HepG2 (cell line): ENCODE measurements around the gene B3GNT7. TPM values are rescaled to one million over a fixed set of nuclear protein-coding genes. Genes with fewer than 3 reads are reported as not detected.

ENCODE experiments used
- ARNTL ChIP-seq: sonication (generic); formaldehyde crosslinking; IDR thresholded peaks from 2 replicates; pipeline ENCODE4 v1.4.0; 2020; ENCODE audit warnings: mild to moderate bottlenecking, missing genetic modification reagents
- CEBPB ChIP-seq: IDR thresholded peaks from 2 replicates; pipeline ENCODE4 v1.6.1; 2011; ENCODE audit warnings: low read depth, low read length, improper control_type of control experiment, borderline replicate concordance
- CREM ChIP-seq, 2 experiments: sonication (generic) in 1 of 2; formaldehyde crosslinking in 1 of 2; IDR thresholded peaks; 2 replicates each; pipeline versions ENCODE4 v1.4.0 to v1.6.1; 2016 to 2020; ENCODE audit warnings: antibody characterized with exemption in 1 of 2, mild to moderate bottlenecking in 1 of 2, missing genetic modification reagents in 1 of 2
- ELF3 ChIP-seq: IDR thresholded peaks from 2 replicates; pipeline ENCODE4 v1.6.1; 2016; ENCODE audit warnings: missing genetic modification reagents, missing compliant biosample characterization
- FOSL2 ChIP-seq: sonication (generic); formaldehyde crosslinking; IDR thresholded peaks from 2 replicates; pipeline ENCODE4 v1.4.0; 2020; ENCODE audit warnings: missing genetic modification reagents
- KMT2A ChIP-seq: sonication (generic); formaldehyde crosslinking; IDR thresholded peaks from 2 replicates; pipeline ENCODE4 v1.4.0; 2020; ENCODE audit warnings: missing genetic modification reagents
- KMT2B ChIP-seq: IDR thresholded peaks from 2 replicates; pipeline ENCODE4 v1.6.1; 2016; ENCODE audit warnings: missing genetic modification reagents, missing compliant biosample characterization
- MAFK ChIP-seq, 2 experiments: IDR thresholded peaks in 1 of 2; conservative IDR thresholded peaks in 1 of 2; 2 replicates each; pipeline ENCODE4 v1.6.1; 2011; ENCODE audit warnings: improper control_type of control experiment in 2 of 2, low read length in 2 of 2
- MEF2D ChIP-seq: sonication (generic); formaldehyde crosslinking; IDR thresholded peaks from 2 replicates; pipeline ENCODE4 v1.5.1; 2020; ENCODE audit warnings: mild to moderate bottlenecking, missing genetic modification reagents
- MIXL1 ChIP-seq: IDR thresholded peaks from 2 replicates; pipeline ENCODE4 v1.6.1; 2016
- MYPOP ChIP-seq: sonication (generic); formaldehyde crosslinking; IDR thresholded peaks from 2 replicates; pipeline ENCODE4 v1.8.1; 2023; ENCODE audit warnings: mild to moderate bottlenecking, moderate library complexity, missing genetic modification reagents
- NCOA2 ChIP-seq: sonication (generic); formaldehyde crosslinking; IDR thresholded peaks from 2 replicates; pipeline ENCODE4 v1.8.0; 2022; ENCODE audit warnings: inconsistent platforms
- NCOR1 ChIP-seq: fragments of 200-600 bp; sonication (generic); IDR thresholded peaks from 2 replicates; pipeline ENCODE4 v1.7.0; 2017; ENCODE audit warnings: antibody characterized with exemption, low read length, borderline replicate concordance
- NR2F1 ChIP-seq, 2 experiments: fragments of 450-650 bp in 1 of 2; formaldehyde crosslinking in 1 of 2; IDR thresholded peaks; 2 replicates each; pipeline versions ENCODE4 v1.5.0 to v1.6.1; 2016 to 2020; ENCODE audit warnings: mild to moderate bottlenecking in 1 of 2, missing compliant biosample characterization in 1 of 2, missing genetic modification reagents in 1 of 2, moderate library complexity in 1 of 2
- PHF21A ChIP-seq: sonication (generic); formaldehyde crosslinking; IDR thresholded peaks from 2 replicates; pipeline ENCODE4 v1.5.0; 2020; ENCODE audit warnings: mild to moderate bottlenecking, missing genetic modification reagents
- SALL1 ChIP-seq: sonication (generic); formaldehyde crosslinking; IDR thresholded peaks from 2 replicates; pipeline ENCODE4 v1.8.0; 2022; ENCODE audit warnings: mild to moderate bottlenecking, missing genetic modification reagents
- SMYD3 ChIP-seq: sonication (generic); formaldehyde crosslinking; IDR thresholded peaks from 2 replicates; pipeline ENCODE4 v1.8.1; 2023; ENCODE audit warnings: mild to moderate bottlenecking, missing genetic modification reagents
- TBX2 ChIP-seq: sonication (generic); formaldehyde crosslinking; IDR thresholded peaks from 2 replicates; pipeline ENCODE4 v1.5.0; 2020; ENCODE audit warnings: missing genetic modification reagents, mild to moderate bottlenecking, borderline replicate concordance
- TFDP2 ChIP-seq: sonication (generic); formaldehyde crosslinking; IDR thresholded peaks from 2 replicates; pipeline ENCODE4 v1.4.0; 2020; ENCODE audit warnings: missing genetic modification reagents
- TSC22D2 ChIP-seq: sonication (generic); formaldehyde crosslinking; IDR thresholded peaks from 2 replicates; pipeline ENCODE4 v1.5.1; 2020; ENCODE audit warnings: missing genetic modification reagents, mild to moderate bottlenecking, borderline replicate concordance
- XRCC5 ChIP-seq: fragments of 200-400 bp; formaldehyde crosslinking; optimal IDR thresholded peaks from 2 replicates; pipeline ENCODE3; 2017; ENCODE audit warnings: mild to moderate bottlenecking, low read length
- ZEB1 ChIP-seq: IDR thresholded peaks from 2 replicates; pipeline ENCODE4 v1.6.1; 2012; ENCODE audit warnings: mild to moderate bottlenecking, low read depth, inconsistent platforms; ENCODE audit not compliant: insufficient replicate concordance
- ZFP1 ChIP-seq: IDR thresholded peaks from 2 replicates; pipeline ENCODE4 v1.6.1; 2016
- ZFP90 ChIP-seq: sonication (generic); formaldehyde crosslinking; IDR thresholded peaks from 2 replicates; pipeline ENCODE4 v1.8.0; 2022; ENCODE audit warnings: missing genetic modification reagents, mild to moderate bottlenecking, inconsistent platforms, borderline replicate concordance
- ZNF124 ChIP-seq: sonication (generic); formaldehyde crosslinking; IDR thresholded peaks from 2 replicates; pipeline ENCODE4 v1.4.0; 2020; ENCODE audit warnings: missing genetic modification reagents
- ZNF292 ChIP-seq: sonication (generic); formaldehyde crosslinking; IDR thresholded peaks from 2 replicates; pipeline ENCODE4 v1.8.1; 2022; ENCODE audit warnings: mild to moderate bottlenecking, low read depth, missing genetic modification reagents, borderline replicate concordance
- ZNF30 ChIP-seq: sonication (generic); formaldehyde crosslinking; IDR thresholded peaks from 2 replicates; pipeline ENCODE4 v1.5.0; 2020; ENCODE audit warnings: mild to moderate bottlenecking, missing genetic modification reagents
- ZNF354B ChIP-seq: sonication (generic); formaldehyde crosslinking; IDR thresholded peaks from 2 replicates; pipeline ENCODE4 v1.8.0; 2022; ENCODE audit warnings: mild to moderate bottlenecking, missing genetic modification reagents
- ZNF589 ChIP-seq: sonication (generic); formaldehyde crosslinking; conservative IDR thresholded peaks from 2 replicates; pipeline ENCODE4 v1.8.0; 2022; ENCODE audit warnings: mild to moderate bottlenecking, moderate library complexity, missing genetic modification reagents
- ZNF709 ChIP-seq: sonication (generic); formaldehyde crosslinking; IDR thresholded peaks from 2 replicates; pipeline ENCODE4 v1.5.0; 2020; ENCODE audit warnings: mild to moderate bottlenecking, missing genetic modification reagents
- polyA plus RNA-seq, 8 experiments: library from polyadenylated mRNA; depleted of rRNA in 3 of 8; stranded (reverse) in 7 of 8; unstranded in 1 of 8; fragments of >200 nt; fragmentation: Illumina TruSeq in 4 of 8; extraction: Trizol in 4 of 8; gene quantifications; 2 replicates each; pipeline versions ENCODE4 v1.2.1 to v1.2.3, GENCODE V29; 2011 to 2016; ENCODE audit warnings: low read depth in 4 of 8, missing spikeins in 1 of 8, mixed read lengths in 1 of 8; ENCODE audit not compliant: insufficient read depth in 1 of 8
- total RNA-seq, 5 experiments: library from RNA; depleted of rRNA; stranded (reverse); fragments of >200 nt; fragmentation: Illumina TruSeq; extraction: Trizol; gene quantifications; 2 replicates each; pipeline ENCODE4 v1.2.3, GENCODE V29; 2016; ENCODE audit warnings: low read depth in 1 of 5

Gene B3GNT7
- total and polyA plus RNA-seq, 2 of the 13 experiments (the other 11 are each of a cell fraction or from before 2014, with no cell fraction given), result 0.04 to 0.24 TPM

DNA sequence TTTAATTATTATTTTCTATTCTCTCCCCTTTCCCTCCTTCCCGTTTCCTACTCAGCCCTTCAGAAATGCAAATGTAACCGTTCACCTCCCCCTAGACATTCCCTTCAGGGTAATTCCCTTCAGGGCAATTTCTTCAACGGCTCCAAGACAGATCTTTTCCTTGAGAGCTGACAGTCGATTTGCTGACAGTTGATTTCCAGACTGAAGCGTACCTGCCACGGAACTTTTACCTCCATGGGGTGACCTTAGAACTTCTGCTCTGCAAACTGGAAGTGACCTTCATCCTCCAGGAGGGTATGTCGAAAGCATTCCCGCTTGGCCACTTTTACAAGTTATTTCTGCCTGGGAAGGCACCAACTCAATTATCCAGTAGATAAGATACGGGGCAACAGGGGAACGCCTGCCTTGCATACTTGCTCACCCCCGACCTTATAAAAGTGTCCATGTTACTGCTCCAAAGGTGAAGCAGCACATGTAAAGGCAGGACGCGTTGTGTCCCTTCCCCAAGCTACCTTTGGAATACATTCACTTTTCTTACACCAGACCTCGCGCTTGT, 18.5 kb downstream of the B3GNT7 start (continued):
- TF ChIP-seq ZNF30 (CRISPR knock-in tag) (0 out of 2 replicates have a peak, but pooled peaks have one; percentile 35), MIXL1 (CRISPR knock-in tag) (peak; percentile 77), TSC22D2 (CRISPR knock-in tag) (peak; percentile 52; the same call in 1 of the 2 replicates), XRCC5 (peak; percentile 25), ZFP1 (CRISPR knock-in tag) (no peak), NR2F1 (CRISPR knock-in tag; IDR thresholded peaks at IDR 0.05) (peak in 1 of 2 experiments; percentile 12; a peak in 2 of 4 replicates), ZFP90 (0 out of 2 replicates have a peak, but pooled peaks have one; percentile 75), CEBPB (peak; percentile 82; the same call in 1 of the 2 replicates), MAFK (conservative IDR thresholded peaks at IDR 0.05 in 1 of 2, IDR thresholded peaks at IDR 0.05 in 1 of 2; ENCODE audit: low read length in 2 of 2) (peak; percentile 72 to 75), NCOA2 (peak; percentile 46; the same call in 1 of the 2 replicates), KMT2A (peak; percentile 39; the same call in 1 of the 2 replicates), ZNF354B (CRISPR knock-in tag) (no peak), KMT2B (CRISPR knock-in tag) (peak; percentile 47; the same call in 1 of the 2 replicates), MYPOP (CRISPR knock-in tag) (0 out of 2 replicates have a peak, but pooled peaks have one; percentile 30), ZEB1 (peak; percentile 93), SMYD3 (CRISPR knock-in tag) (no peak), MEF2D (CRISPR knock-in tag) (no peak), PHF21A (CRISPR knock-in tag) (peak; percentile 67; the same call in 1 of the 2 replicates), ARNTL (CRISPR knock-in tag) (0 out of 2 replicates have a peak, but pooled peaks have one; percentile 49), ZNF709 (0 out of 2 replicates have a peak, but pooled peaks have one; percentile 37), ZNF124 (CRISPR knock-in tag) (peak; percentile 48; the same call in 1 of the 2 replicates), NCOR1 (peak; percentile 73; the same call in 1 of the 2 replicates), CREM (IDR thresholded peaks at IDR 0.05) (peak; percentile 50; the same call in 1 of the 2 replicates), CREM (CRISPR knock-in tag; IDR thresholded peaks at IDR 0.05) (no peak), TBX2 (CRISPR knock-in tag) (peak; percentile 15; the same call in 1 of the 2 replicates), SALL1 (peak; percentile 67), ZNF589 (CRISPR knock-in tag) (no peak), FOSL2 (CRISPR knock-in tag) (0 out of 2 replicates have a peak, but pooled peaks have one; percentile 11), TFDP2 (CRISPR knock-in tag) (peak; percentile 74; the same call in 1 of the 2 replicates), ZNF292 (CRISPR knock-in tag) (peak; percentile 45; the same call in 1 of the 2 replicates), ELF3 (CRISPR knock-in tag) (peak; percentile 55; the same call in 1 of the 2 replicates)
